HG03439 (cell line): Measurements from ENCODE around the gene TLL2.
A peak's percentile ranks its signal among the peaks of the same experiment; 100 is the strongest.

Experiments
- ATAC-seq: cut with Tn5 transposase; IDR thresholded peaks from one replicate; pipeline ENCODE4 v1.9.1; 2021; ENCODE audit warnings: mild to moderate bottlenecking, moderate library complexity; ENCODE audit not compliant: unreplicated experiment

TLL2 gene

DNA sequence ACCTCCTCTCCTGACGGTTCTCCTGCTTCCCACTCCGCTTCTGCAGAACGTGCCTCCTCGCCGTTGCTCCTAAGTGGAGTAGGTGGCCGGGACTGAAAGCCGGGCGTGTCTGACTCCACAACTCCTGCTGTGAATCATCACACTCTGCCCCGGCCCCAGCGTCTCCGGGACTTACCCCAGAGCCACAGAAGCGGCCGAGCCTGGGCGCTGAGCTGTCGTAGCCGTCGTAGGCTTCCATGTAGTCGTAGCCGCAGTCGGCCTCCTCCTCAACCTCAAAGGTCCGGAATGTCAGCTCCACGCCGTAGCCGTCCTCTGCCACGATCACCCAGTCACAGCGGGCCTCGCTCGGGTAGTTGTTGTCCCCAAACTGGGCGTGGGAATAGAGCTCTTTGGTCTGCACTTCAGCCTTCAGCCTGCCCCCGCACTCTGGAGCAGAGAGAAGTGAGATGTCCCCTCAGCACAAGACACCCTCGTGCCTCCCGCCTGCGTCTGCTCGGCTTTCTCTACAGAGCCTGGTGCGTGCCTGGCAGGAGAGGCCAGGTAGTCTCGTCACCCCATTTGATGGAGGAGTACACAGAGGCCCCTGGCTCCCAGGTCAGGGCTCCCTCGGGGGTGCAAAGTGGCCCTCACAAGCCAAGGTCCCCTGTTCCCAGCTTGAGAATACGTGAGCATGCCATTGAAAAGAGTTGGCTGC, 143.7 kb downstream of the TLL2 start:
- no peak for ATAC-seq

DNA sequence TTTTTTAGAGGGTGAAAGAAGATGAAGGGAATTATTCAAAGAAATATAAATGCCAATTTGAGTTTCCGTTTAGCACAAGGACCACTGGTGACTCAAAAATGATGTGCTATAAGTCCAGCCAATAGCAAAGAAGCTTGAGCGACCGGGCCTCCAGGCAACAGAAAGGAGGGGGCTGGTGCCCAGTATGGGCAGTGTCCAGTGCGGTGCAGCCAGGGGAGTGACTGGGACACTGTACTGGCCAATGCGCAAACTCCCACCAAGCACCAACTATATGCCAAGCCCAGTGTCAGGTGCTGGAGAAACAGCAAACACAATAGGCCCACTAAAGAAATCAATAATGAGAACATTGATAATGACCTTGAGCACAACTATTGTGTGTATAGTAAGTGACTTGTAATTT, 144.8 kb downstream of the TLL2 start:
- ATAC-seq = no peak

DNA sequence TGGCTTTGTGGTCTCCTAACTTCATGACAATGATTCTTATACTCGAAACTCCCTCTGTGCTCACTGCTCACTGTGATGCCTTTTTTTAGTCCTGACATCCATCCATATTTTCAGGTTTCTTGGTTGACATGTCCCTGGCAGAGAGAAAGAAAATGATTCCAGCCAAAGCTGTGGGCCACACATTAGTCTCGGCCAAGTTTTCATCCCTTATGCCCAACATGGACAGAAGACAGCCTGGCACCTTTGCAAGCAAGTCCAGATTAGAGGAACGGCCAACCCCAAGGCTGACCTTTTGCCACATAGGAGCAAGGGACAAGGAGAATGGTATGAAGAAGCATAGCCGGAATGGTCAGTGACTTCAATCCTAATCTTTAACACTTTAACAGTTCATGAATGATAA, 146.3 kb downstream of the TLL2 start:
- no peak for ATAC-seq

DNA sequence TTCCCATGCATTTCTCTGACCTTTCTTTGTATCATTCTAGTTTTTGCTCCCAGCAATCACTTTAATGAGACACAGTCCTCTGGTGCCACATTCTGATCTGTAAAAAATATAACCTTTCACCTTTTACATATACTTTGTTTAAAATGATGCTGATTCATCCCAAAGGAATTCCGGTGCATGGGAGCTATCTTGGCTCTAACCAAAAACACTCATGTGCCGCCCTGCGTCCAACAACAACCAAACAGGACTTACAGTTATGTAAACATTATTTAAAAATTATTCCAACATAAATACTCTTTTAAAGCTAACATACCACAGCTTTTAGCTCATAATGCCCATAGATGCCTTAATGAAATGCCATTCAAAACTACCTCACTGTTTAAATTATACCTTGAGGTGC, 147.2 kb downstream of the TLL2 start:
- ATAC-seq = no peak

DNA sequence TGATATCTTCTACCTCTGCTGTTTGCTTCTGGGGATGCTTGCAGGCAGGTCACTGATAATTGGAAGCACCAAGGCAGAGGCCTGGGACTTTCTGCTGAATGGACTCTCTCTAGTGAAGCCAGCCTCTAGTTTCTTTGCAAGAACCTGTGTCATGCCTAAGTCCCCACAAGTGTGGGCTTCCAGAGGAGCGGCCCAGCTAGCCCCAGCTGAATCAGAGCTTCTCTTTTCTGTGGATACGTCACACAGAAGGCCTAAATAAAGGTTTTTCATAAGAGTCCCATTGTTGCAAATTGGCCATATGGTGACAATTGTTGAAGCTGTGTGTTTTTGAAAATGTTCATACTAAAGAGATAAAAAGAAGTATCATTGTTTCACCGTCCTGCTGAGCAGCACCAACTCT, 148.2 kb downstream of the TLL2 start:
- no peak for ATAC-seq

DNA sequence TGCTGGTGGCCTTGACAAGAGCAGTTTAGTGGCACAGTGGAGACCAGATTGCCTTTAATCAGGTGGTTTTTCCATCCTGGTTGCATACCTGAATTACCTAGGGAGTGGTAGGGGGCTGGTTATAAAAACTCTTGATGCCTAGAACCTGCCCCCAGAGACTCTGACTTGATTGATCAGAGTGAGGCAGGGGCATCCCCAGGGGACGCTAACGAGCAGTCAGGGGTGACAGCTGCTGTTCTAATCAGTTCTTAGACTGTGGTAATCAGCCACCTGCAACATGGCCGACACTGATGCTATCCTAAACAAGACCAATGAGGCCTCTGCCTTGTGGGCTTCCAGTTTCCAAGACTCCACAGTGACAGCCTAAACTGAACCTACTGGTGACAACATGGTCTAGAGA, 153.0 kb downstream of the TLL2 start:
- ATAC-seq = no peak

DNA sequence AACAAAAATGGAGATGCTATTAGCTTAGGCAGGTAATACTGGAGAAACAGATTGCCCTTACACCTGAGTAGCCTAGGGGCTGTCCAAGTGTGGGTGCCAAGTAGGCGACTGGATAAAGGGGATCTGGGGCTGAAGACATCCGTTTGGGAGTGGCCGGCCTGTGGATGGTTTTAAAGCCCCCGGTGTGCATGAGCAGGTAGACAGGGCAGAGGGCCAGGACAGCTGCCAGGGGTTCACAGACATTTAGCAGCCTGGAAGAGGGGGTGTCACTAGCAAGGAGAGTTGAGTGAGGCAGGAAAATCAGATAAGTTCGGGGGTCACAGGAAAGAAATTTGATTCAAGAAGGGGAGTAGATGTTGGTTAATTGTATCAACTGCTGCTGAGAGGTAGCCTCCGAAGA, 153.4 kb downstream of the TLL2 start:
- ATAC-seq = no peak

DNA sequence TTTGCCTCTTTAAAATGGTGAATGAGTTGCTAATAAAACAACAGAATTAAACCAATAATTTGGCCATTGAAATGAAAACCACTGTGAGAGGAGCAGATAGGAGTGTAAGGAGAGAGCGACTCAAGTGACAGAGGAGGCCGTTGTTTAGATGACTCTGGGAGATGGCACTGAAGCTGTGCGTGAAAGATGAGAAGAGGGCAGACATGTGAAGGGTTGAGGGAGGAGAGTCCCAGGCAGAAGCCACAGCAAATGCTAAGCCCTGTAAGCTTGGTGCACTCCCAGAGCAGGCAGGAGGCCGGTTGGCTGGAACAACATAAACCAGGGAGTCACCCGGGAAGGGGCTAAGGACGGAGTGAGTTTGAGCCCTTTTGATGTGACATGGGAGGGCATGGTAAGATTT, 154.1 kb downstream of the TLL2 start:
- no peak for ATAC-seq

DNA sequence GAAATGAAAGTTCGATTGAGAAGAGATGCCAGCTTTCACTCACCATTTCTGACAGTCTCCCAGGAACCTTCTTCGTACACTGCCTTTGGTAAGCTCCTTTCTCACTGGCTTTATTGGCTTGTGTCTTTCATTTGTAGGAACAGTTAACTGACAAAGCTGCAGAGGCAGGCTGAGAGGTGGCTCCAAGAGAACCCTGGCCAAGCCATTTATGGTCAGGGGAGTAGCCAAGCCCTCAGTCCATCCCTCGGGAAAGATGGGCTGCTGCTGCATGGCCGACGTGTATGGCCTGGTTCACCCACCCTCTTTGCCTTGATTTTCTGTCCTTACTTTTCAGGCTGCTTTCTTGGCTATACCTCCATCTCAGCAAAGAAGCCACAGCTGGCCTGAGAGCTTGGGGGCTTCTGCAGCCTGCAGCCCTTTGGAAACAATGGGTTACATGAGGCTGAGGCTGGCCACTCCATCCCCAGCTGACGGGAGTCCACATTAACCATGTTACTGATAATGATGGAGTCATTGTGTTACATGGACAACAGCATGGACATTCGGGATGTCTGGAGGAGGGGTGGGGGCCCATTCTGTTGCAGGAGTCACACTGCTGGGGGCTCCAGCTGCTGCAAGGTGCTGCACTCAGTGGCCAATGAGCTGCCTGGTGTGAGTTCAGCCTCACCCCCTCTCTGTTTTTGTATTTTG, 154.7 kb downstream of the TLL2 start, which contains the start of gene OPALIN:
TSS of gene OPALIN (minus strand) at position 152 of the 690 bp plus-strand sequence. CDS start at position 46, 106 bp downstream.
- ATAC-seq = no peak

DNA sequence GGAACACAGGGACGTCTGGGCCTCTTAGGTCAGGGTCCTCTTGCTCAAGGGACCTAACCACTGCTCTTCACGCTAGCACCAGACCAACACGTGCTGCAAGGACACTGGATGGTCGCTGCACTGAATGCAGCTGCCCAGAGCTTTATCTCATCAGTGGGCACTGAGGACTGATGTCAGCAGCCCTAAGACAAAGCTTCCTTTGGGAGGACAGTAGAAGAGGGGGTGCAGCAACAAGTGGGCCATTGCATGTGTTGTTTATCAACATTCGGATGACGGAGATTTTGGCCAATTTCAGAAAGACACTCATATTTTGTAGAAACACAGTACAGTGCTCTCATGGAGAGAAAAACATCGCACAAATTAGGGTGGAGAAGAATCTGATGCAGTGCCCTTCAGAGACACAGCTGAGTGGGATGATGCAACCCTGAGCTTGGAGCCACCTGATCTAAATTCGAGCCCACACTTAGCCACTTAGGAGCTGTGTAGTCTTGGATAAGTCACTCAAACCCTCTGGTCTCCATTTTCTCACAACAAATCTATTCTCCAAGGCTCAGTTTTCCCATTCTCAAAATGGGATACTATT, 156.6 kb downstream of the TLL2 start:
- no peak for ATAC-seq

DNA sequence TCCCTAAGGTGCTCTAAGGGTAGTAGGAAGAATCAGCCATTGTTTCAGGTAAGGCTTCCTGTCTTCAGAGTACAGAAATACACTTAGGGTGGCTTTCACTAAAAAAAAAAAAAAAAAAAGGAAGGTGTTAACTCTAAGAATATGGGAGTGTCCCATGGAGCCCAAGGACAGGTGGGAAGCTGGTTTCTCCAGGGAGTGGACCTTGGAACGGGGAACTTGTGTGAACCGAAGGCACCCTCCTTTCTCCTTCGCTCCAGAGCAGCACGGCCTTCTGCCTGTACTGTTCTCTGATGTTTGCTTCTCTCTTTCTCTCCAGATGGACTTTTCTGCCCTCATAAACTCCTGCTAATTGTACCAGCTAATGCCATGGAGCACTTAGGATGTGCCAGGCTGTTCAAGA, 161.1 kb downstream of the TLL2 start:
- no peak for ATAC-seq

DNA sequence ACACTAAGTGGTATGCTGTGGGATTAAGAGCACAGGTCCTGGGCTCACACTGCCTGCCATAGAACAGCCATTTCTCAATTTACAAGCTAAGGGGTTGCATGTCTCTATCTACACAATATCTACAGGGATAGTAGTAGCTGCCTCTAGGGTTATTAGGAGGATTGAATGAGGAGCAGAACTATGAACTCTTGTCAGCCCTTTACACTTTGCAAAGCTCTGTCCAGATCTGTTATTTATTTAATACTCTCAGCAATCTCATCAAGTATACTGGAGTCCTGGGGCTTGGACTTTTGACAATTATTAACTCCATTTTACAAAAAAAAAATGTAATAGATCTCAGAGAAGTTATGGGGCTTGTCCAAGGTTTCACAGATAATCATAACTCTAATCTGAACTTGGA, 161.7 kb downstream of the TLL2 start:
- no peak for ATAC-seq

DNA sequence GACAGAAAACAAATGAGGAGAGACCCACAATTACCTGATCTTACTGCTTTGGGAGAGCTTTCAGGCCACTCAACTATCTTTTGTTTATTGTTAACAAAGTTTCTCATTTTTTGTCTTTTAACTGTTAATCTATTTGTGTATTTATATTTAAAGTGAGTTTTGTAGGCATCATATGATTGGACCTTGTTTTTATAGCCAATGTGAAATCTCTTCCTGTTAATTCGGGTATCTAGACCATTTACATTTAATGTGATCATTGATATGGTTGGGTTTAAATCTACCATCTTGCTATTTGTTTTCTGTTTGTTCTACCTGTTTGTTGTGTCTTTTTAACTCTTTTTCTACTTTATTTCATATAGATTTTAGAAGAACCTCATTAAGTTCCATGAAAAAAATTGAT, 167.4 kb downstream of the TLL2 start:
- no peak for ATAC-seq

DNA sequence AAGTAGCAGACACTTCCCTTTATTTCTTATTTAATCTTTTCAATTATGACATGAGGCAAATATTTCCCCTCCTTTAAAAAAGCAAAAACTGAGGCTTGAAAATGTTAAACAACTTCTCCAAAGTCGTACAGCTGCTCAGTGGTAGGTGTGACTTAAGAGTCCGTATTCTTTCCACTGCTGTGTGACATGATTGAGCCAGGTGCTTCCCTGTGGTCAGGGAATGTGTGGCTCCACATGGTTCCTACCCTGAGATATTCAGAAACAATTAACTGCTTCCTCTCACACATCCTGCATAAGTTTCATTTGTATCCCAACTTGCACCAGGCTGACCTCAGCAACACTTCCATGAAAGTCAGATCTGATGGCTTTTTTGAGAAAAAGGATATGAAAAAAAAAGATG, 168.5 kb downstream of the TLL2 start:
- ATAC-seq = no peak

DNA sequence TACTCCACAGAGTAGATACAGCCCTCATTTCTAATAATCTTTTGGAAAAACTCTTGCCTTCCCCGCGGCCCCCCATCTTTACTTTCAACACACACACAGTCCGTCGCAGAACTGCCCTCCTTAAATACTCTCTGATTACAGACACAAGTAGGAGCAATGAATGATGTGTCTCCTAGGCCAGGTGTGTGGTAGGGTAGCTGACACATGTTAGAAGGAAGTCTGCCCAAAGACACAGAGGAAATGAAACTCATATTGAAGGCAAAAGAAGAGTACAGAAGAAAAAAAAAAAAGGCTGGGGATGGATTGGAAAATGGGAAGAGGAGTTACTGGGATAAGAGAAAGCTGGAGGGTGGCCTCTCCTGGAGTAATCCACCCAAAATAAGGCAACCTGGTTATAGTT, 169.5 kb downstream of the TLL2 start:
- no peak for ATAC-seq

DNA sequence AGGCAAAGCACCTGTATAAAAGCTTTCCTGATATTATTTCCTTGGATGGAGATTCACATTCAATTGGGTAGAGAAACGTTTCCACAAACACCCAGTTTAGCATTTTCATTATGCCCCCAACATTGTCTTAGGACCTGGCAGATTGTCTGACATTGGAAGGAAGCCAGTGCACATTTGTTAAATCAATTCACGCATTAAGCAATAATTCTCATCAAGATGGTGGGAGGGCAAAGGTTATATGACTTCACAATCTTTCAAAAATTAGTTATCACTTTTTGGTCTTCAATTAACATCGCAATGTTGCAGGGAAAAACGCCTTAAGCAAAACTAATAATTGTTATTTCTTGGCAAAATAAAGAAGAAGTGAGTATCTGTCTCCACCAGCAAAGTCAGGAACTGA, 171.3 kb downstream of the TLL2 start:
- ATAC-seq = no peak

DNA sequence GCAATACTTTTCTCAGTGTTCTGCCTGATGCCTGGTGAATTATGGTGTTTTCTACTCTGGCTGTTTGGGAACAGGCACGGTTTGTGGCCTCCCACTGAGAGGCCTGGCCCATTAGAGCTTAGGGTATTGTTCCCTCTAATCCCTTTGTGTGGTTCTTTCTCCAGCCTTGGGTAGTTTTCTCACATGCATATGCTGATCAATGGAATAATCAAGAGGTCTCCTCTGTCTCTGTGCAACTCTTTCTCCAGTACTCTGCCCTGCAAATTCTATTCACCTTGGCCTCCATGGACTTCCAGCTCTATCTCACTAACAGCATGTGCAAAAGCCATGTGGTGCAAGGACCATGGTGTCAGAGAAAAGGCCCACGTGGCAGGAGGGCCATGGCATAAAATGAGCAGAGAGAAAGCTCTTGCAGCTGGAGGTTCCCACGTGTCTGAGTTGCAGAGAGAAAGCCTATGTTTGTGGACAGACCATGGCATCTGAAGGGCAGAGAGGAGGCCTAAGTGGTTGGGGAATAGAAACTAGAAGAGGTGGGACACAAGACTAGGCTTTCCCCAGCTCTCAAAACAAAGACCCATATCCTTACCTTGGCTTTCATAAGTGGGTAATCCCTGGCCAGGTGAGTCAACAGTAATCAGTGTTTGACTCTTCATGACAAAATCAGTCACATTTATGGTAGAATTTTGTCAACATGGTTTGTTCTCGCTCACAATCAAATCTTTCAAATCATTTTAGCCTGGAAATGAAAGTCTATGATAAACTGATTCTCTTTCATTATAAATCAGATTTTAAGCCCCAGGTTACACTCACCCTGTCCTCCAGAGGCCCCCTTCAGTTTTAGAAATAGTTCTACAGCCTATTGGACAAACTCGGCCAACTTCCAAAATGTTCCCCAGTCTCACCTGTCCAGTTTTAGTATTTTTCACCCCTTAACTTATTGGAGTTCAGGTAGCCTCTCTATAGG, 172.2 kb downstream of the TLL2 start:
- ATAC-seq = peak; percentile 60

DNA sequence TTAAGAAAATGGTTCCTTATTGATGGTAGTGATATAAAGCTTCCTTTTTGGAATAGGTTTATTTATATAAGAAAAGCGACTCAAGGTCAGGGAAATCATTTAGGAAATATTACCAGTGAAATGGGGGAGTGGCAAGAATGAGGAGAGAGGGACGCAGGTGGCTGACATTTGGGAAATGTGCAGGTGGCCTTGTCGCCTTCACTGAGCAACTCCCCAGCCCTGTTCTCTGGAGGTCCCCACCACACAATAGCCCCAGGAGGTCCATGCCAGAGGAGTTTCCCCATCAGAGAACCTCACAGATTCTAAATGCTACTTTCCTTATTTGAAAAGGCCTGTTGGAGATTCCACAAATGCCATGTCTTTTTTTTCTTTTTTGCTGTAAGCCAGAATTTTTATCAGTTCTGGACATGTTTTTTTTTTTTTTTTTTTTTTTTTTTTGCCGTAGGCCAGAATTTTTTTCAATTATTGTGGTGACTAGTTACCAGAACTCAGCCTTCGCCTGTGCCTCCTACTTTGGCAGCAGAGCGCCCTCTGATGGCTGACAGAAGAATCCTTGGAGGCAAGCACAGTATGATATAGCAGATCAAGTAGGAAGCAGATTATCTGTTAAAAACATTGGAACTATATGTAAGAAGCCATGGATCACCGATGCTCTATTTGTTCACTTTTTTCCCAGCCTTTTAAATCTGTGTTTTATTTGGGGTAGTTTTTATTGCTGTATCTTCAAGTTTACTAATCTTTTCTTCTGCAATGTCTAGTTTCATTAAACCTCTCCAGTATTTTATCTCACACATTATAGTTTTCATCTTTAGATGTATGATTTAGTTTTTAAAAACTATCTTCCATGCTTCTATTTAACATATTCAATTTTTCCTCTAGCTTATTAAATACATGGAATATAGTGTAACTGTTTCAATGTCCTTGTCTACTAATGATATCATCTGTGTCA, 173.5 kb downstream of the TLL2 start:
- ATAC-seq = no peak

DNA sequence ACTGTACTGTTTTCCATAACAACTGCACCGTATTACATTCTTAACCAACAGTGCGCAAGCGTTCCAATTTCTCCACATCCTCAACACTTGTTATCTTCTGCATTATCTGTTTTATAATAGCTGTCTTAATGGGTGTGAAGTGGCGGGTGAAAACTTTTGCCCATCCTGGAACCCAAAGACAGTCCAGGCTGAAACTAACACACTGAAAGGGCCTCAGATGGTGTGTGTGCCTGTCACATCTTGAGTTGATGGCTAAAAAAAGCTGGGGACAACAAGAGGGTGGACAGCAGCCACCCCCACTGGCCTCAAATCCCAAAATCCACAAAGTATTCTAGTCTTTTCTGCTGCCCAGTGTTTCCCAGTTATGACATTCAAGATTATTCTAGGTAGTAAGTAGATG, 174.3 kb downstream of the TLL2 start:
- no peak for ATAC-seq

DNA sequence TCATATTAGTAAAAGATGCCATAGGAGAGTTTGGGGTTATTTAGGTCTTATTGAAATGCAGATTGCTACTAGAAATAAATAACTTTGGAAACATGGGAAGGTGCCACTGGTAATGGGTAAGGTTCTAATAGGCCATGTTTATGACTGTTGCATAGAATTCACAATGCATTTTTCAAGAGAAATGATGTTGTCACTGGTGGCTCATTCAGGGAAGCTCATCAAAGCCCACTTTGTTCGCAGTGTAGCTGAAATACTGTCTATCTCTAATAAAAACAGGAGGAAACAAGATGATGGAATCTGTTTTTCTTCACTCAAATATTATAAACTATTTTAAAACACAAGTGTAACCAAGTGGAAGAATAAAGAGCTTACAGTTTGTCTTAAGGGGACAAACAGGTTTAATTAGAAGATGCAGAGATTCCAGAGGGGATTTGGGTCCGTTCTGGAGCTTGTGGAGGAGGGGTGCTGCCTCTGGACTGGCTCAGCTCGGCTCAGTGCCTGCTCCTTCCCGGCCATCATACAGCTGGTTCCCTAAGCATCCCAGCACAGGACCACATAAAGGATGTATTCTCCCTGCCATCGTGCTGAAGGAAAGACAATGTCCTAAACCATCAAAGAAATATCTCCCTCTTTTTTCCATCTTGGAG, 175.3 kb downstream of the TLL2 start:
- no peak for ATAC-seq
